Measurements from ENCODE around the gene ANHX. TPM values are rescaled to one million over a fixed set of nuclear protein-coding genes. Genes with fewer than 3 reads are reported as not detected.

Gene ANHX
- total RNA-seq, 1 donor from 2014 or later, result not detected

DNA sequence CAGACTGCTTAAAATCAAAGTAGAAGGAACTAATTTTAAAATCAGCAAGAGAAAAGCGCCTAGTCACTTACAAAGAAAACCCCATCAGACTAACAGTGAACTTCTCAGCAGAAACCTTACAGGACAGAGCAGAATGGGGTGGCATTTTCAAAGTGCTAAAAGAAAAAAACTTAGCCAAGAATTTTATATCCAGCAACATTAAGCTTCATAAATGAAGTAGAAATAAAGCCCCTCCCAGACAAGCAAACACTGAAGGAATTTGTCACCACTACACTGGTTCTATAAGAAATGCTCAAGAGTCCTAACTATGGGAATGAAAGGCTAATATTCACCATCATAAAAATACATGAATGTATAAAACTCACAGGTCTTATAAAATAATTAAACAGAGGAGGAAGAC, 60.8 kb downstream of the ANHX start:
- Histone ChIP-seq H3K9me3 (ENCODE audit: control insufficient read depth in 3 of 3, low read length in 3 of 3) (peaks cover 11 to 25% (median 12%) of the 10 kb centered on the region in 3 donors), H3K4me3 (ENCODE audit: low read length in 3 of 3) (no peak overlapping the region), H3K9ac (ENCODE audit: low read depth in 1 of 3, low read length in 3 of 3) (no peak overlapping the region), H3K4me1 (ENCODE audit: control insufficient read depth in 3 of 3, insufficient read depth in 3 of 3, low read length in 3 of 3) (no peaks in the 10 kb centered on the region), H3K27ac (ENCODE audit: low read depth, low read length) (no peak overlapping the region), H3K27me3 (ENCODE audit: control insufficient read depth in 3 of 3, insufficient read depth in 3 of 3, low read length in 3 of 3) (no peaks in the 10 kb centered on the region), H3K36me3 (ENCODE audit: control insufficient read depth in 3 of 3, insufficient read depth in 3 of 3, low read length in 3 of 3) (no peaks in the 10 kb centered on the region)

DNA sequence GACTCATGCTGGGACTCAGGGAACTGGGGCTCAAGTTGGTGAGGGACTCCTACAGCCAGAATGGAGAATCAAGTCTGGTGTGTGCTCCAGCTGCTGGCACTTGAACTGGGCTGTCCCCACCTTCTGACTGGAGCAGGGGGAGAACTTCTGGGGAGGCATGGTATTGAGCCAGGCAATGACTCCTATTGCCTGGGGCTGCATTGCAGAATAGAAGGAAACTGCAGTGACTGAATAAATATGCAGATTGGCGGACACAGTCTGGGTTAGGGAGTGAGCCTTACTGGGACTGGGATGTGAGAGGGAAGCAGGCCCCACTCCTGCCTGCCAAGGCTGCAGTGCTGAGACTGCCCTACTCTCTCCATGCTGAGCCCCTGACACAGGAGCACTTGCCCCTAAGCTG, 63.2 kb downstream of the ANHX start:
- Histone ChIP-seq H3K9ac (ENCODE audit: low read depth in 1 of 3, low read length in 3 of 3) (no peak overlapping the region), H3K27ac (ENCODE audit: low read depth, low read length) (no peak overlapping the region), H3K36me3 (ENCODE audit: control insufficient read depth in 3 of 3, insufficient read depth in 3 of 3, low read length in 3 of 3) (no peaks in the 10 kb centered on the region), H3K4me3 (ENCODE audit: low read length in 3 of 3) (no peak overlapping the region), H3K4me1 (ENCODE audit: control insufficient read depth in 3 of 3, insufficient read depth in 3 of 3, low read length in 3 of 3) (no peaks in the 10 kb centered on the region), H3K9me3 (ENCODE audit: control insufficient read depth in 3 of 3, low read length in 3 of 3) (peaks cover 11 to 27% (median 12%) of the 10 kb centered on the region in 3 donors), H3K27me3 (ENCODE audit: control insufficient read depth in 3 of 3, insufficient read depth in 3 of 3, low read length in 3 of 3) (no peaks in the 10 kb centered on the region)

Small RNA genes within 50 kb of the gene (small RNA-seq; reads per million reads assigned to genes)
- gene RF00019 (not detected), gene RNU6-717P (not detected)

Other genes with a start within 250 kb of the ANHX start
- gene ZNF26, start 249.5 kb downstream of the ANHX start, total RNA-seq, result 8.4 TPM
- 20.9 TPM for gene ZNF84, start 198.4 kb downstream of the ANHX start, total RNA-seq
- 21.4 TPM for gene ZNF140, start 155.0 kb downstream of the ANHX start, total RNA-seq
- 2.1 TPM for gene ZNF891, start 105.6 kb downstream of the ANHX start, total RNA-seq
- gene ZNF10, start 105.2 kb downstream of the ANHX start, total RNA-seq, result 8.4 TPM
- 15.7 TPM for gene ZNF268, start 54.4 kb downstream of the ANHX start, total RNA-seq